ENCODE data around the gene CCR7.

Gene CCR7

GRCh38 chr17:40568074-40568836 lies 3.0 kb upstream of the CCR7 start:
- no peak overlapping the region for H3K4me3 ChIP-seq (ENCODE audit: low read depth, low read length)
- peaks cover 11% of the 10 kb centered on the region for H3K4me1 ChIP-seq (ENCODE audit: control insufficient read depth, insufficient read depth, low read length)
- H3K36me3 ChIP-seq (ENCODE audit: control insufficient read depth, insufficient read depth, low read length): no peaks in the 10 kb centered on the region
- no peak overlapping the region for H3K27ac ChIP-seq (ENCODE audit: low read depth, low read length)
- H3K9me3 ChIP-seq (ENCODE audit: control insufficient read depth, insufficient read depth, low read depth, low read length): peaks cover 18% of the 10 kb centered on the region
- H3K9ac ChIP-seq (ENCODE audit: low read length): no peak overlapping the region
- no peaks in the 10 kb centered on the region for H3K27me3 ChIP-seq (ENCODE audit: control insufficient read depth, insufficient read depth, low read length)

DNA sequence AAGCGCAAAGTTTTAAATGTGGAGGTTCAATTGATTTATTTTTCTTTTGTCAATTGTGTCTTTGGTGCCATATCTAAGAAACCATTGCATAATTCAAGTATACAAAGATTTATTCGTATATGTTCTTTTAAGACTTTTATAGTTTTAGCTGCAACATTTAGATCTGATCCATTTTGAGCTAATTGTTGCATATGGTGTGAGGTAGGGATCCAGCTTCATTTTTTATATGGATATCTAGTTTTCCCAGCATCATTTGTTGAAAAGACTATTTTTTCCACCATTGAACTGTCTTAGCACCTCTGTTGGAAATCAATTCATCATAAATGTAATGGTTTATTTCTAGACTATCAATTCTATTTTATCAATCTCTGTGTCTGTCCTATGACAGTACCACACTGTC lies 2.1 kb upstream of the CCR7 start:
- Histone ChIP-seq H3K36me3 (ENCODE audit: control insufficient read depth, insufficient read depth, low read length) (no peaks in the 10 kb centered on the region), H3K9me3 (ENCODE audit: control insufficient read depth, insufficient read depth, low read depth, low read length) (peaks cover 18% of the 10 kb centered on the region), H3K4me3 (ENCODE audit: low read depth, low read length) (no peak overlapping the region), H3K4me1 (ENCODE audit: control insufficient read depth, insufficient read depth, low read length) (peaks cover 11% of the 10 kb centered on the region), H3K9ac (ENCODE audit: low read length) (no peak overlapping the region), H3K27me3 (ENCODE audit: control insufficient read depth, insufficient read depth, low read length) (no peaks in the 10 kb centered on the region), H3K27ac (ENCODE audit: low read depth, low read length) (no peak overlapping the region)

GRCh38 chr17:40565769-40566409 lies 617 bp upstream of the CCR7 start:
- H3K27ac ChIP-seq (ENCODE audit: low read depth, low read length): no peak overlapping the region
- H3K27me3 ChIP-seq (ENCODE audit: control insufficient read depth, insufficient read depth, low read length): no peaks in the 10 kb centered on the region
- H3K4me3 ChIP-seq (ENCODE audit: low read depth, low read length): no peak overlapping the region
- no peak overlapping the region for H3K9ac ChIP-seq (ENCODE audit: low read length)
- H3K9me3 ChIP-seq (ENCODE audit: control insufficient read depth, insufficient read depth, low read depth, low read length): peaks cover 18% of the 10 kb centered on the region
- H3K4me1 ChIP-seq (ENCODE audit: control insufficient read depth, insufficient read depth, low read length): peaks cover 11% of the 10 kb centered on the region
- no peaks in the 10 kb centered on the region for H3K36me3 ChIP-seq (ENCODE audit: control insufficient read depth, insufficient read depth, low read length)

GRCh38 chr17:40564195-40564882 lies 933 bp downstream of the CCR7 start:
- H3K4me1 ChIP-seq (ENCODE audit: control insufficient read depth, insufficient read depth, low read length): peaks cover 20% of the 10 kb centered on the region
- H3K36me3 ChIP-seq (ENCODE audit: control insufficient read depth, insufficient read depth, low read length): no peaks in the 10 kb centered on the region
- H3K27ac ChIP-seq (ENCODE audit: low read depth, low read length): no peak overlapping the region
- no peak overlapping the region for H3K4me3 ChIP-seq (ENCODE audit: low read depth, low read length)
- no peaks in the 10 kb centered on the region for H3K27me3 ChIP-seq (ENCODE audit: control insufficient read depth, insufficient read depth, low read length)
- peaks cover 18% of the 10 kb centered on the region for H3K9me3 ChIP-seq (ENCODE audit: control insufficient read depth, insufficient read depth, low read depth, low read length)
- H3K9ac ChIP-seq (ENCODE audit: low read length): no peak overlapping the region

GRCh38 chr17:40563220-40564052 lies 1.8 kb downstream of the CCR7 start:
- Histone ChIP-seq H3K36me3 (ENCODE audit: control insufficient read depth, insufficient read depth, low read length) (no peaks in the 10 kb centered on the region), H3K4me1 (ENCODE audit: control insufficient read depth, insufficient read depth, low read length) (peaks cover 20% of the 10 kb centered on the region), H3K9ac (ENCODE audit: low read length) (no peak overlapping the region), H3K27ac (ENCODE audit: low read depth, low read length) (no peak overlapping the region), H3K9me3 (ENCODE audit: control insufficient read depth, insufficient read depth, low read depth, low read length) (peaks cover 17% of the 10 kb centered on the region), H3K27me3 (ENCODE audit: control insufficient read depth, insufficient read depth, low read length) (no peaks in the 10 kb centered on the region), H3K4me3 (ENCODE audit: low read depth, low read length) (no peak overlapping the region)

DNA sequence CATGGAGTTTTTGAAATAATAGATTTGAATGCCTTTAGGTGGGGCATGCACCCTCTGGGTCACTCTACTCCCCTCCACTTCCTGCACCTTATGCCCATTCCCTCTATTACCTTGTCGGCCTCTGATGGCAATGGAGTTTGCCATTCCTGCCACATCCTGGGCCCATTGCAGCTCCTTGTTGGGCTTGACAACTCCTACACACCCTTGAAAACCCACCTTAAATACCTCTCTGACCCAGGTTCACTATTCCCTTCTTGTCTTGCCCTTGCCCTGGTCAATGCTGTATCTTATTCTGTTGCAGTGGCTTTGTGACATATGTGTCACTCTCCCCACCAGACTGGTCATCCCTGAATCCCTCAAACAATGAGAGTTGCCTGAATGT lies 2.4 kb downstream of the CCR7 start:
- H3K36me3 ChIP-seq (ENCODE audit: control insufficient read depth, insufficient read depth, low read length): no peaks in the 10 kb centered on the region
- H3K4me1 ChIP-seq (ENCODE audit: control insufficient read depth, insufficient read depth, low read length): peaks cover 20% of the 10 kb centered on the region
- no peak overlapping the region for H3K4me3 ChIP-seq (ENCODE audit: low read depth, low read length)
- H3K27me3 ChIP-seq (ENCODE audit: control insufficient read depth, insufficient read depth, low read length): no peaks in the 10 kb centered on the region
- no peak overlapping the region for H3K27ac ChIP-seq (ENCODE audit: low read depth, low read length)
- H3K9ac ChIP-seq (ENCODE audit: low read length): no peak overlapping the region
- peaks cover 11% of the 10 kb centered on the region for H3K9me3 ChIP-seq (ENCODE audit: control insufficient read depth, insufficient read depth, low read depth, low read length)

DNA sequence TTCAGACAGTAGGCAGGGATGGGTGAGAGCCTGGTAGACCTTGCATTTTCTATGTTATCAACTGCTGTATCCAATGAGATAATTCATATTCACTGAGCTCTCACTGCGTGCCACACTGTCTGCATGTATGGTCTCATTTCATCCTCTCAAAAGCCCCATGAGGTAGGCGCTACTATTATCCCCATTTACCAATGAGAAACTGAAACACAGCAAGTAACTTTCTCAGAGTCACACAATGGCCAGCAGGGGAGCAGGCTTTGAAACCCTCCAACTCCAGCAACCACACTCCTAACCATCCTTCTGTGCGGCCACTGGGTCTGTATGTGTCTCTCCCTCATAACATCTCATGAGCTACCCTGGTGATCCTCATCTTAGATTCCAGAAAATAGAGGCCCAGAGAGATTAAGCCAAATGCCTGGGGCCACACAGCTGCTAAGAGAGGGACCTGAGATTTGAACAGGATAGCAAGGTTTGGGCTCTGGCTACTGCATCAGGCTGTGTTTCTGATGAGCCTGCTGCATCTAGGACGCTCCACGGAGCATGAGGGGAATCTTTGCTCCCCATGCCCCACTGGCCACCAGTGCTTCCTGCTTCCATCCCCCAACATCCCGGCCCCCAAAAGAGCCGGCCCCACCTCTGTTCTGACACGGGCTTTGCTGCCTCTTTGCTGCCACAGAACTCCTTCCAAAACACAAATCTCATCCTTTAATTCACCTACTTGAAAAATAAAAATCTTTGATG lies 3.2 kb downstream of the CCR7 start:
- H3K27me3 ChIP-seq (ENCODE audit: control insufficient read depth, insufficient read depth, low read length): no peaks in the 10 kb centered on the region
- no peak overlapping the region for H3K4me3 ChIP-seq (ENCODE audit: low read depth, low read length)
- H3K4me1 ChIP-seq (ENCODE audit: control insufficient read depth, insufficient read depth, low read length): peaks cover 26% of the 10 kb centered on the region
- no peaks in the 10 kb centered on the region for H3K36me3 ChIP-seq (ENCODE audit: control insufficient read depth, insufficient read depth, low read length)
- no peak overlapping the region for H3K9ac ChIP-seq (ENCODE audit: low read length)
- no peak overlapping the region for H3K27ac ChIP-seq (ENCODE audit: low read depth, low read length)
- H3K9me3 ChIP-seq (ENCODE audit: control insufficient read depth, insufficient read depth, low read depth, low read length): 0 out of 2 replicates have a peak, but pooled peaks cover 4% of the 10 kb centered on the region

DNA sequence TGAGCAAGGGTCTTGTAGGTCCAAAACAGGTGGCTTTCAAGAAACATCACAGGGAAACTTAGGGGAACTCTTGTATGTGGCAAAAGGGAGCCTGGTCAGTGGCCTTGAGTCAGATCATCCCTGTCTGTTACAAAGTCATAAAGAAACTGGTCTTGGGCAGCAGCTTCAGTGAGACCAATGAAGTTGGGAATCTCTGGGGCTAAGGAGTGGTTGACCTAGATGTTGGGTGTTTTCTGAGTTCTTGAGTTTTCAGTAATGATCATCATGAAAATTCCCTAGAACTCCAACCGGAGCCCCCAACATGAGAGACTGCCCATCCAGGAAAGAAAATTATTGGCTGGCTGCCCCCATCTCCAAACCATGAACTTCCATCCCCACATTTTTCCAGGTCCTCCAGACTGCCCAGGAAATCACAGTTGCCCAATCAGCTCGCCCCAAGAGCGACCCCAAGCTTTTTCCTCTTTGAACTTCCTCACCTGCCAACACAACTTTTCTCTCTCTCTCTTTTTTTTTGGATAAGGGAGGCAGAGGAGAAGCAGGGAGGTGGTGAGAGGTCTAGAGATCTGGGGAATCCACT lies 3.9 kb downstream of the CCR7 start:
- H3K4me3 ChIP-seq (ENCODE audit: low read depth, low read length): no peak overlapping the region
- no peaks in the 10 kb centered on the region for H3K36me3 ChIP-seq (ENCODE audit: control insufficient read depth, insufficient read depth, low read length)
- H3K9ac ChIP-seq (ENCODE audit: low read length): no peak overlapping the region
- 0 out of 2 replicates have a peak, but pooled peaks cover under 1% of the 10 kb centered on the region for H3K9me3 ChIP-seq (ENCODE audit: control insufficient read depth, insufficient read depth, low read depth, low read length)
- H3K27ac ChIP-seq (ENCODE audit: low read depth, low read length): no peak overlapping the region
- peaks cover 32% of the 10 kb centered on the region for H3K4me1 ChIP-seq (ENCODE audit: control insufficient read depth, insufficient read depth, low read length)
- no peaks in the 10 kb centered on the region for H3K27me3 ChIP-seq (ENCODE audit: control insufficient read depth, insufficient read depth, low read length)

GRCh38 chr17:40560592-40561293 lies 4.5 kb downstream of the CCR7 start:
- no peak overlapping the region for H3K4me3 ChIP-seq (ENCODE audit: low read depth, low read length)

More at GRCh38 chr17:40560592-40561293, 4.5 kb downstream of the CCR7 start:
- no peaks in the 10 kb centered on the region for H3K36me3 ChIP-seq (ENCODE audit: control insufficient read depth, insufficient read depth, low read length)
- H3K27me3 ChIP-seq (ENCODE audit: control insufficient read depth, insufficient read depth, low read length): no peaks in the 10 kb centered on the region
- no peak overlapping the region for H3K9ac ChIP-seq (ENCODE audit: low read length)
- no peaks in the 10 kb centered on the region for H3K9me3 ChIP-seq (ENCODE audit: control insufficient read depth, insufficient read depth, low read depth, low read length)
- no peak overlapping the region for H3K27ac ChIP-seq (ENCODE audit: low read depth, low read length)
- peaks cover 32% of the 10 kb centered on the region for H3K4me1 ChIP-seq (ENCODE audit: control insufficient read depth, insufficient read depth, low read length)

Data from HUES6 (cell line).